K562 (cell line): ENCODE measurements around the gene ATP6V1F. TPM values are rescaled to one million over a fixed set of nuclear protein-coding genes. Genes with fewer than 3 reads are reported as not detected.

Experiments
- KDM1A ChIP-seq, 2 experiments: fragments of 450-650 bp; IDR thresholded peaks; 2 replicates each; pipeline ENCODE4 v1.6.1; 2016; ENCODE audit warnings: mild to moderate bottlenecking in 2 of 2
- MAFK ChIP-seq: IDR thresholded peaks from 2 replicates; pipeline ENCODE4 v1.6.1; 2011; ENCODE audit warnings: low read length, improper control_type of control experiment
- RAD21 ChIP-seq, 2 experiments: fragments of 250-450 bp in 1 of 2; fragments of 450-650 bp in 1 of 2; sonication (Bioruptor Pico) in 1 of 2; formaldehyde crosslinking in 1 of 2; IDR thresholded peaks in 1 of 2; conservative IDR thresholded peaks in 1 of 2; 2 replicates each; pipeline versions ENCODE4 v1.4.0 to v1.8.0; 2020 to 2022; ENCODE audit warnings: mild to moderate bottlenecking in 2 of 2, moderate library complexity in 1 of 2
- RHOXF2B ChIP-seq: fragments of 250-450 bp; sonication (Bioruptor Pico); conservative IDR thresholded peaks from 2 replicates; pipeline ENCODE4 v1.5.1; 2021
- SLC30A9 ChIP-seq: fragments of 250-450 bp; sonication (Bioruptor Pico); IDR thresholded peaks from 2 replicates; pipeline ENCODE4 v1.8.0; 2022; ENCODE audit warnings: mild to moderate bottlenecking, moderate library complexity
- TRIM28 ChIP-seq: fragments of 450-650 bp; IDR thresholded peaks from 2 replicates; pipeline ENCODE4 v1.6.1; 2017
- ZBED1 ChIP-seq: IDR thresholded peaks from 2 replicates; pipeline ENCODE4 v1.6.1; 2014
- ZNF23 ChIP-seq: fragments of 250-450 bp; sonication (Bioruptor Pico); IDR thresholded peaks from 2 replicates; pipeline ENCODE4 v1.4.0; 2020; ENCODE audit warnings: mild to moderate bottlenecking
- ZNF316 ChIP-seq: fragments of 450-650 bp; IDR thresholded peaks from 2 replicates; pipeline ENCODE4 v1.6.1; 2016
- polyA plus RNA-seq, 8 experiments: library from polyadenylated mRNA; depleted of rRNA in 4 of 8; stranded (reverse) in 5 of 8; unstranded in 3 of 8; fragments of >200 nt; fragmentation: Nextera tagmentation in 2 of 8; fragmentation: Illumina TruSeq in 1 of 8; extraction: Ambion mirVana in 2 of 8; extraction: Trizol in 1 of 8; gene quantifications; 2 replicates each; pipeline versions ENCODE4 v1.2.1 to v1.2.3, GENCODE V29; 2011 to 2014; ENCODE audit warnings: inconsistent platforms in 1 of 8, missing spikeins in 1 of 8
- total RNA-seq, 7 experiments: library from RNA; depleted of rRNA in 6 of 7; stranded (reverse); fragments of >200 nt in 6 of 7; fragmentation: Illumina TruSeq in 2 of 7; extraction: Trizol in 2 of 7; gene quantifications; 2 replicates each; pipeline versions ENCODE4 v1.2.1 to v1.2.3, GENCODE V29; 2011 to 2021; ENCODE audit warnings: low replicate concordance in 1 of 7
- TF ChIP-seq, protein P1 (sequence below): fragments of 250-450 bp; sonication (Bioruptor Pico); IDR thresholded peaks from 2 replicates; pipeline ENCODE4 v1.9.0; 2021; ENCODE audit warnings: mild to moderate bottlenecking, inconsistent platforms
- TF ChIP-seq, protein P2 (sequence below): fragments of 450-650 bp; formaldehyde crosslinking; conservative IDR thresholded peaks from 2 replicates; pipeline ENCODE4 v1.4.0; 2022; ENCODE audit warnings: mild to moderate bottlenecking, missing genetic modification characterization
- TF ChIP-seq, protein P3 (sequence below): fragments of 250-450 bp; sonication (Bioruptor Pico); IDR thresholded peaks from 2 replicates; pipeline ENCODE4 v1.4.0; 2020; ENCODE audit warnings: mild to moderate bottlenecking, moderate library complexity
- TF ChIP-seq, protein P4 (sequence below): fragments of 450-650 bp; IDR thresholded peaks from 2 replicates; pipeline ENCODE4 v1.7.0; 2016; ENCODE audit warnings: borderline replicate concordance
- TF ChIP-seq, protein P5 (sequence below): fragments of 250-450 bp; sonication (Bioruptor Pico); IDR thresholded peaks from 2 replicates; pipeline ENCODE4 v1.4.0; 2020

The ATP6V1F gene
- total and polyA plus RNA-seq, 9 of the 15 experiments (the other 6 are each of a cell fraction or from before 2014, with no cell fraction given): 206 to 1,123 (median 542) TPM

DNA sequence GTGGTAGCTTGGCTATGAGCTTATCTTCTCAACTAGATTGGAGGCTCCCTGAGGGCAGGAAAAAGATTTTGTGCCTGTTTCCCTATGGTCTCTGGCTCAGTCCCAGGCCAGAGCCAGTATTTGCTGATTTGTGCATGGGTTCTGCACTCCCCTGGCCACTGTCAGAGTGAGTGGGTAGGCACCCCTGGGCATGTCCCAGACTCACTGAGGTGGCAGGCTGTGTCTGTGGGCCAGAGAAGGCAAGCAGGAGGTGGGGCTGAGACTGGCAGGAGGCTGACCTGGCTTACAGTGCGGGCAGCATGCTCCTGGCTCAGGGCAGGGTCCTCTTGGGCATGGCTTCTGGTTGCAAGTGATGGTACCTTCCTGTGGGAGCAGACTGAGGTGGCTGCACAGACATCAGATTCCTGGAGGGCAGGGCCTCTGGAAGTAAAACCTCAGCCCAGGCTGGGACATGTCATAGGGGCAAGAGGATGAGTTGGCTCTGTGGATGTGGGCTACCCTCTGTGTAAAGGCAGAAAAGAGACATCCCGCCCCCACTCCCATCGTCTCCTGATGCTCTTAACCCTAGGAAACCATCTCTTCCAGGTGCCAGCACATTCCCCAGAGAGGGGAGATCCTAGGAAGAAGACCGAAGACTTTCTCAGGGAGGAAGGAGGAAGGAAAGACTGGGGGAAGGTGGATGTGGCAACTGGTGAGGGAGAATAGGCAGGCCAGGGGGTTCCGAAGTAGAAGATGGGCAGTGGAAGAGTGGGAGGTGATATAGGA is 43.5 kb downstream of the ATP6V1F start (continued):
- TF ChIP-seq, protein P1, sequence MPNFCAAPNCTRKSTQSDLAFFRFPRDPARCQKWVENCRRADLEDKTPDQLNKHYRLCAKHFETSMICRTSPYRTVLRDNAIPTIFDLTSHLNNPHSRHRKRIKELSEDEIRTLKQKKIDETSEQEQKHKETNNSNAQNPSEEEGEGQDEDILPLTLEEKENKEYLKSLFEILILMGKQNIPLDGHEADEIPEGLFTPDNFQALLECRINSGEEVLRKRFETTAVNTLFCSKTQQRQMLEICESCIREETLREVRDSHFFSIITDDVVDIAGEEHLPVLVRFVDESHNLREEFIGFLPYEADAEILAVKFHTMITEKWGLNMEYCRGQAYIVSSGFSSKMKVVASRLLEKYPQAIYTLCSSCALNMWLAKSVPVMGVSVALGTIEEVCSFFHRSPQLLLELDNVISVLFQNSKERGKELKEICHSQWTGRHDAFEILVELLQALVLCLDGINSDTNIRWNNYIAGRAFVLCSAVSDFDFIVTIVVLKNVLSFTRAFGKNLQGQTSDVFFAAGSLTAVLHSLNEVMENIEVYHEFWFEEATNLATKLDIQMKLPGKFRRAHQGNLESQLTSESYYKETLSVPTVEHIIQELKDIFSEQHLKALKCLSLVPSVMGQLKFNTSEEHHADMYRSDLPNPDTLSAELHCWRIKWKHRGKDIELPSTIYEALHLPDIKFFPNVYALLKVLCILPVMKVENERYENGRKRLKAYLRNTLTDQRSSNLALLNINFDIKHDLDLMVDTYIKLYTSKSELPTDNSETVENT (CRISPR knock-in tag): no peak
- TF ChIP-seq, protein P2, sequence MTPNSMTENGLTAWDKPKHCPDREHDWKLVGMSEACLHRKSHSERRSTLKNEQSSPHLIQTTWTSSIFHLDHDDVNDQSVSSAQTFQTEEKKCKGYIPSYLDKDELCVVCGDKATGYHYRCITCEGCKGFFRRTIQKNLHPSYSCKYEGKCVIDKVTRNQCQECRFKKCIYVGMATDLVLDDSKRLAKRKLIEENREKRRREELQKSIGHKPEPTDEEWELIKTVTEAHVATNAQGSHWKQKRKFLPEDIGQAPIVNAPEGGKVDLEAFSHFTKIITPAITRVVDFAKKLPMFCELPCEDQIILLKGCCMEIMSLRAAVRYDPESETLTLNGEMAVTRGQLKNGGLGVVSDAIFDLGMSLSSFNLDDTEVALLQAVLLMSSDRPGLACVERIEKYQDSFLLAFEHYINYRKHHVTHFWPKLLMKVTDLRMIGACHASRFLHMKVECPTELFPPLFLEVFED (CRISPR knock-in tag): peak; percentile 73; the same call in 1 of the 2 replicates
- TF ChIP-seq MAFK (no peak), ZNF316 (peak; percentile 84), ZBED1 (no peak), TRIM28 (peak; percentile 68; the same call in 1 of the 2 replicates), SLC30A9 (CRISPR knock-in tag) (no peak), ZNF23 (CRISPR knock-in tag) (no peak), KDM1A (IDR thresholded peaks at IDR 0.05) (no peak), RAD21 (CRISPR knock-in tag; conservative IDR thresholded peaks at IDR 0.05 in 1 of 2, IDR thresholded peaks at IDR 0.05 in 1 of 2) (0 out of 4 replicates have a peak, but pooled peaks of 1 of the 2 experiments have one; percentile 4), RHOXF2B (CRISPR knock-in tag) (no peak)
- TF ChIP-seq, protein P3, sequence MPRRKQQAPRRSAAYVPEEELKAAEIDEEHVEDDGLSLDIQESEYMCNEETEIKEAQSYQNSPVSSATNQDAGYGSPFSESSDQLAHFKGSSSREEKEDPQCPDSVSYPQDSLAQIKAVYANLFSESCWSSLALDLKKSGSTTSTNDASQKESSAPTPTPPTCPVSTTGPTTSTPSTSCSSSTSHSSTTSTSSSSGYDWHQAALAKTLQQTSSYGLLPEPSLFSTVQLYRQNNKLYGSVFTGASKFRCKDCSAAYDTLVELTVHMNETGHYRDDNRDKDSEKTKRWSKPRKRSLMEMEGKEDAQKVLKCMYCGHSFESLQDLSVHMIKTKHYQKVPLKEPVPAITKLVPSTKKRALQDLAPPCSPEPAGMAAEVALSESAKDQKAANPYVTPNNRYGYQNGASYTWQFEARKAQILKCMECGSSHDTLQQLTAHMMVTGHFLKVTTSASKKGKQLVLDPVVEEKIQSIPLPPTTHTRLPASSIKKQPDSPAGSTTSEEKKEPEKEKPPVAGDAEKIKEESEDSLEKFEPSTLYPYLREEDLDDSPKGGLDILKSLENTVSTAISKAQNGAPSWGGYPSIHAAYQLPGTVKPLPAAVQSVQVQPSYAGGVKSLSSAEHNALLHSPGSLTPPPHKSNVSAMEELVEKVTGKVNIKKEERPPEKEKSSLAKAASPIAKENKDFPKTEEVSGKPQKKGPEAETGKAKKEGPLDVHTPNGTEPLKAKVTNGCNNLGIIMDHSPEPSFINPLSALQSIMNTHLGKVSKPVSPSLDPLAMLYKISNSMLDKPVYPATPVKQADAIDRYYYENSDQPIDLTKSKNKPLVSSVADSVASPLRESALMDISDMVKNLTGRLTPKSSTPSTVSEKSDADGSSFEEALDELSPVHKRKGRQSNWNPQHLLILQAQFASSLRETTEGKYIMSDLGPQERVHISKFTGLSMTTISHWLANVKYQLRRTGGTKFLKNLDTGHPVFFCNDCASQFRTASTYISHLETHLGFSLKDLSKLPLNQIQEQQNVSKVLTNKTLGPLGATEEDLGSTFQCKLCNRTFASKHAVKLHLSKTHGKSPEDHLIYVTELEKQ (CRISPR knock-in tag): no peak
- TF ChIP-seq, protein P4, sequence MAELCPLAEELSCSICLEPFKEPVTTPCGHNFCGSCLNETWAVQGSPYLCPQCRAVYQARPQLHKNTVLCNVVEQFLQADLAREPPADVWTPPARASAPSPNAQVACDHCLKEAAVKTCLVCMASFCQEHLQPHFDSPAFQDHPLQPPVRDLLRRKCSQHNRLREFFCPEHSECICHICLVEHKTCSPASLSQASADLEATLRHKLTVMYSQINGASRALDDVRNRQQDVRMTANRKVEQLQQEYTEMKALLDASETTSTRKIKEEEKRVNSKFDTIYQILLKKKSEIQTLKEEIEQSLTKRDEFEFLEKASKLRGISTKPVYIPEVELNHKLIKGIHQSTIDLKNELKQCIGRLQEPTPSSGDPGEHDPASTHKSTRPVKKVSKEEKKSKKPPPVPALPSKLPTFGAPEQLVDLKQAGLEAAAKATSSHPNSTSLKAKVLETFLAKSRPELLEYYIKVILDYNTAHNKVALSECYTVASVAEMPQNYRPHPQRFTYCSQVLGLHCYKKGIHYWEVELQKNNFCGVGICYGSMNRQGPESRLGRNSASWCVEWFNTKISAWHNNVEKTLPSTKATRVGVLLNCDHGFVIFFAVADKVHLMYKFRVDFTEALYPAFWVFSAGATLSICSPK: no peak
- TF ChIP-seq, protein P5, sequence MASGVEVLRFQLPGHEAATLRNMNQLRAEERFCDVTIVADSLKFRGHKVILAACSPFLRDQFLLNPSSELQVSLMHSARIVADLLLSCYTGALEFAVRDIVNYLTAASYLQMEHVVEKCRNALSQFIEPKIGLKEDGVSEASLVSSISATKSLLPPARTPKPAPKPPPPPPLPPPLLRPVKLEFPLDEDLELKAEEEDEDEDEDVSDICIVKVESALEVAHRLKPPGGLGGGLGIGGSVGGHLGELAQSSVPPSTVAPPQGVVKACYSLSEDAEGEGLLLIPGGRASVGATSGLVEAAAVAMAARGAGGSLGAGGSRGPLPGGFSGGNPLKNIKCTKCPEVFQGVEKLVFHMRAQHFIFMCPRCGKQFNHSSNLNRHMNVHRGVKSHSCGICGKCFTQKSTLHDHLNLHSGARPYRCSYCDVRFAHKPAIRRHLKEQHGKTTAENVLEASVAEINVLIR (CRISPR knock-in tag): no peak
- TF ChIP-seq, all 486 proteins: peak for 8
